Renal cortex interstitium (tissue), 11 donors: Measurements from ENCODE around the gene SLC38A4. TPM values are rescaled to one million over a fixed set of nuclear protein-coding genes. Genes with fewer than 3 reads are reported as not detected.

ENCODE experiments used
- DNase-seq, 11 donors: peaks; one replicate each; pipeline ENCODE4 v3.0.0-alpha.2; 2013; ENCODE audit warnings: low read depth in 9 of 11, low spot score in 4 of 11; ENCODE audit errors: extremely low read depth in 1 of 11
- polyA plus RNA-seq, 3 donors: library from polyadenylated mRNA; unstranded; fragments of 120-200 nt; gene quantifications; one replicate each; pipeline ENCODE4 v1.2.1, GENCODE V29; 2013; ENCODE audit not compliant: insufficient read length in 3 of 3

The SLC38A4 gene
- polyA plus RNA-seq, 3 donors = 13.4 to 29.0 (median 25.3) TPM

- no peak for DNase-seq
Measured at GRCh38 chr12:46788072-46788887, 37.5 kb downstream of the SLC38A4 start.

GRCh38 chr12:46787496-46788055 lies 38.2 kb downstream of the SLC38A4 start:
- no peak for DNase-seq

GRCh38 chr12:46786774-46787173 lies 39.0 kb downstream of the SLC38A4 start:
- no peak for DNase-seq

- no peak for DNase-seq
Measured at GRCh38 chr12:46785382-46785781, 40.4 kb downstream of the SLC38A4 start.

GRCh38 chr12:46783871-46784270 lies 41.9 kb downstream of the SLC38A4 start:
- DNase-seq = no peak

- no peak for DNase-seq
Measured at GRCh38 chr12:46779879-46780278, 45.9 kb downstream of the SLC38A4 start.

- DNase-seq = no peak
Measured at GRCh38 chr12:46779063-46779462, 46.7 kb downstream of the SLC38A4 start.

GRCh38 chr12:46778415-46778814 lies 47.4 kb downstream of the SLC38A4 start:
- no peak for DNase-seq

- DNase-seq = no peak
Measured at GRCh38 chr12:46777587-46777986, 48.2 kb downstream of the SLC38A4 start.

- DNase-seq = no peak
Measured at GRCh38 chr12:46775796-46776195, 50.0 kb downstream of the SLC38A4 start.

GRCh38 chr12:46774322-46774633 lies 51.5 kb downstream of the SLC38A4 start:
- no peak for DNase-seq

GRCh38 chr12:46773586-46774321 lies 52.0 kb downstream of the SLC38A4 start:
- no peak for DNase-seq

GRCh38 chr12:46771268-46771827 lies 54.4 kb downstream of the SLC38A4 start:
- no peak for DNase-seq

- DNase-seq = peak in 9 of 11 donors; percentile 4 to 42 (median 21)
Measured at GRCh38 chr12:46770501-46771183, 55.2 kb downstream of the SLC38A4 start.

- DNase-seq = no peak
Measured at GRCh38 chr12:46764005-46764404, 61.8 kb downstream of the SLC38A4 start.

GRCh38 chr12:46763230-46763629 lies 62.6 kb downstream of the SLC38A4 start:
- DNase-seq = no peak

GRCh38 chr12:46754550-46754949 lies 71.2 kb downstream of the SLC38A4 start:
- no peak for DNase-seq

GRCh38 chr12:46752396-46752795 lies 73.4 kb downstream of the SLC38A4 start:
- DNase-seq = no peak

GRCh38 chr12:46751173-46751572 lies 74.6 kb downstream of the SLC38A4 start:
- no peak for DNase-seq
